ENCODE results near the gene REXO4. TPM values are rescaled to one million over a fixed set of nuclear protein-coding genes. Genes with fewer than 3 reads are reported as not detected.

The REXO4 gene
- total RNA-seq, 1 donor from 2014 or later = 24.4 TPM

DNA sequence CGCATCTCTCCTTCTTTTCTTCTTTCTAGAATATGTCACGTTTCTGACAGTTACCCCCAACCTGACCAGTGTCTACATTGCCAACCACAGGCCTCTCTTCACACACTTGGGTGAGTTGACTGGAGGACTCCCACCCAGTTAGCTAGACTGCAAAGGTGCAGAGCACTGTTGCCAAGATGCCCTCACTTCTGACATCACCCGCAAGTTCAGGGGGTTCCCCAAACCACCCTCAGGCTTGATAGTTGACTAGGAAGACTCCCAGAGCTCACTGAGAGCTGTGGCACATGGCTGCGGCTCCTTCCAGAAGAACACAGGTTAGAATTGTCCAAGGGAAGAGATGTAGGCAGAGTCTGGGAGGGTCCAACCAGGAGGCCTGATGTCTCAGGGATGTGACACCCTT, 21.5 kb upstream of the REXO4 start:
- no peak overlapping the region for H3K4me3 ChIP-seq (ENCODE audit: low read depth, low read length)
- TF ChIP-seq, protein P1, sequence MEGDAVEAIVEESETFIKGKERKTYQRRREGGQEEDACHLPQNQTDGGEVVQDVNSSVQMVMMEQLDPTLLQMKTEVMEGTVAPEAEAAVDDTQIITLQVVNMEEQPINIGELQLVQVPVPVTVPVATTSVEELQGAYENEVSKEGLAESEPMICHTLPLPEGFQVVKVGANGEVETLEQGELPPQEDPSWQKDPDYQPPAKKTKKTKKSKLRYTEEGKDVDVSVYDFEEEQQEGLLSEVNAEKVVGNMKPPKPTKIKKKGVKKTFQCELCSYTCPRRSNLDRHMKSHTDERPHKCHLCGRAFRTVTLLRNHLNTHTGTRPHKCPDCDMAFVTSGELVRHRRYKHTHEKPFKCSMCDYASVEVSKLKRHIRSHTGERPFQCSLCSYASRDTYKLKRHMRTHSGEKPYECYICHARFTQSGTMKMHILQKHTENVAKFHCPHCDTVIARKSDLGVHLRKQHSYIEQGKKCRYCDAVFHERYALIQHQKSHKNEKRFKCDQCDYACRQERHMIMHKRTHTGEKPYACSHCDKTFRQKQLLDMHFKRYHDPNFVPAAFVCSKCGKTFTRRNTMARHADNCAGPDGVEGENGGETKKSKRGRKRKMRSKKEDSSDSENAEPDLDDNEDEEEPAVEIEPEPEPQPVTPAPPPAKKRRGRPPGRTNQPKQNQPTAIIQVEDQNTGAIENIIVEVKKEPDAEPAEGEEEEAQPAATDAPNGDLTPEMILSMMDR (conservative IDR thresholded peaks at IDR 0.05; ENCODE audit: low read depth, low read length) = no peak
- no peak for DNase-seq (ENCODE audit: low read depth)

DNA sequence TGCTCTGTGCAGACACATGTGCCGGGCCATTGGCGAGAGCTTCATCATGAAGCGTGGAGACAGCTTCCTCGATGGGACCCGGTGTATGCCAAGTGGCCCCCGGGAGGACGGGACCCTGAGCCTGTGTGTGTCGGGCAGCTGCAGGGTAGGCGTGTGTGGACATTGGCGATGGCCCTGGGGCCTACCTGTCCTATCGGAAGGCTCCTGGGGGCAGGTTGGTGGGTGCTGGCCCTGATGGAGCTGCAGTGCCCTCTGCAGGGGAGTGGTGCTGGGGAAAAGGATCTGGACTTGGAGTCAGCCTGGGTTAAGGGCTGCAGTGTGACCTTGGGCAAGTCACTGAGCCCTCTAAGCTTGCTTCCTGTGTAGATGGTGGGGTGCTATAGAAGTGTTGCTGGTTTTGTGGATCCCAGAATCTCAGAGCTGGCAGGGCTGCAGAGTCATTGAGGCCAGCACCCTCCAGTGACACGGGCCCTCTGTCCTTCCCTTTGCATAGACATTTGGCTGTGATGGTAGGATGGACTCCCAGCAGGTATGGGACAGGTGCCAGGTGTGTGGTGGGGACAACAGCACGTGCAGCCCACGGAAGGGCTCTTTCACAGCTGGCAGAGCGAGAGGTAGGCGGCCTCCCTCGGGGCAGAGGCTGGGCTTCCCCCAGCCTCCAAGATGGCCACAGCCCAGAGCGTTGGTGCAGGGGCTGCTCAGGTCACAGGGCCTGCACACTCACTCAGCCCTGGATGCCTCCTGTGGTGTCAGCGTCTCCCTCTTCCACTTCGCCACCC, 20.1 kb upstream of the REXO4 start:
- H3K4me3 ChIP-seq (ENCODE audit: low read depth, low read length) = no peak overlapping the region
- no peak for DNase-seq (ENCODE audit: low read depth)
- TF ChIP-seq, protein P1 (conservative IDR thresholded peaks at IDR 0.05; ENCODE audit: low read depth, low read length) = peak; percentile 54

DNA sequence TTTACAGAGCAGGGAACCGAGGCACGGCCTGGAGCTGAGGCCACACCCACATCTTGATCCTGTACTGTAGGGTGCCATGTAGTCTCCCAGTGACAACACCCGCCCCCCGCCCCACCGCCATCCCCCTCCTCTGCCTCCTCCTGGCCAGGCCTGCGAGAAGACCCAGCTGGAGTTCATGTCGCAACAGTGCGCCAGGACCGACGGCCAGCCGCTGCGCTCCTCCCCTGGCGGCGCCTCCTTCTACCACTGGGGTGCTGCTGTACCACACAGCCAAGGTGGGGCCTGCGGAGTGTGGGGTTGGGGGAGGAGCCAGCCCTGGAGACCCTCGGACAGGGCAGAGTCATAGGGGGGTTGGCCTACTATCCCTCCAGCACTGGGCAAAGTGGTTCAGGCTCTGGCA, 18.9 kb upstream of the REXO4 start:
- TF ChIP-seq, protein P1 (conservative IDR thresholded peaks at IDR 0.05; ENCODE audit: low read depth, low read length) = no peak
- no peak overlapping the region for H3K4me3 ChIP-seq (ENCODE audit: low read depth, low read length)
- DNase-seq (ENCODE audit: low read depth) = no peak

DNA sequence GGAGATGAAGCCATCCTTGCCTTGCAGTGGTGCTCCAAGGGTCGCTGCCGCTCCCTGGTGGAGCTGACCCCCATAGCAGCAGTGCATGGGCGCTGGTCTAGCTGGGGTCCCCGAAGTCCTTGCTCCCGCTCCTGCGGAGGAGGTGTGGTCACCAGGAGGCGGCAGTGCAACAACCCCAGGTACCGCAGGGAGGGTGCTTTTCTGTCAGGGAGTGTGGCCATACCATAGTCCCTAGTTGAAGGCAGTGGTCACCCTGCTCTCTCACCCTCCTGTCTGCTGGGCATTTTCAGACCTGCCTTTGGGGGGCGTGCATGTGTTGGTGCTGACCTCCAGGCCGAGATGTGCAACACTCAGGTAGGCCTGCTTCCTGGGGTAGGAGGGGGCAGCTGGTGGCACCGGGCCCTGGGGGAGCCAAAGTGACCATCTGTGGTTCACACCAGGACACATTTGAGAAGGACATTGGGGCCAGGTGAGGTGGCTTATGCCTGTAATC, 15.6 kb upstream of the REXO4 start:
- no peak for DNase-seq (ENCODE audit: low read depth)
- TF ChIP-seq, protein P1 (conservative IDR thresholded peaks at IDR 0.05; ENCODE audit: low read depth, low read length) = no peak
- H3K4me3 ChIP-seq (ENCODE audit: low read depth, low read length) = no peak overlapping the region

DNA sequence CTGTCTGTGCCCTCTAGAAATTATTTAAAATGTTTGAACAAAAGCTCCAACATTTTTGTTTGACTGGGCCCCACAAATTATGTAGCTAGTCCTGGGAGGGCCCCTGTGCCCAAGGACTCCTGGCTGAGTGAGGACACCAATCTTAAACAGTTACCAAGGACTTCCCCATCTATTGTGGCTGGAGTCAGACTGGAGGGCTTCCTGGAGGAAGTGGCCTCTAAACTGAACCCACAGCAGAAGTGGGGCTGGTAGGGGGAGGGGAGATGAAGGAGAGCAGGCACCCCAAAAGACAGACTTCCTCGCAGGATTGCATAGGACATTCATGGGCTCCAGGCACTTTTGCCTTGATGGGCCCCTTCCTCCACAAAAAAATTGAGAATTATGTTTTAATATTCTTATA, 12.4 kb upstream of the REXO4 start:
- TF ChIP-seq, protein P1 (conservative IDR thresholded peaks at IDR 0.05; ENCODE audit: low read depth, low read length) = no peak
- DNase-seq (ENCODE audit: low read depth) = no peak
- no peak overlapping the region for H3K4me3 ChIP-seq (ENCODE audit: low read depth, low read length)

DNA sequence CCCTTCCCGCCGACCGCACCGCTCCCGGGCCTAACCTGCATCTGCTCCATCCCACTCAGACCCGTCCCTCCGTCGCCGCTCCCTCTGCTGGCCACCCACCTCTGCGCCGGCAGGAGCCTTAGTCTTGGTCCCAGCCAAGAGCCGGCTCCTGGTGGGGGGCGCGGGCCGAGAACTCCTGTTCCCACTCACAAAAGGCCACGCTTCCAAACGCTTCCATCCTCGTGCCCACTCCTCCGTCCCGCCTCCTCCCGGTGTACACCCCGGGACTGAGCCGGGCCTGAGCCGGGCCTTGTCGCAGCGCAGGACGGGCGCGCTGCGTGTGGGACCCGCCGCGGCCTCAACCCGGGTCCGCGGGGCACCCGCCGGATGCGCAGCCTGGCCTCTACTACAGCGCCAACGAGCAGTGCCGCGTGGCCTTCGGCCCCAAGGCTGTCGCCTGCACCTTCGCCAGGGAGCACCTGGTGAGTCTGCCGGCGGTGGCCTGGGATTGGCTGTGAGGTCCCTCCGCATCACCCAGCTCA, 11.9 kb upstream of the REXO4 start:
- no peak for DNase-seq (ENCODE audit: low read depth)
- H3K4me3 ChIP-seq (ENCODE audit: low read depth, low read length) = no peak overlapping the region
- TF ChIP-seq, protein P1 (conservative IDR thresholded peaks at IDR 0.05; ENCODE audit: low read depth, low read length) = no peak

DNA sequence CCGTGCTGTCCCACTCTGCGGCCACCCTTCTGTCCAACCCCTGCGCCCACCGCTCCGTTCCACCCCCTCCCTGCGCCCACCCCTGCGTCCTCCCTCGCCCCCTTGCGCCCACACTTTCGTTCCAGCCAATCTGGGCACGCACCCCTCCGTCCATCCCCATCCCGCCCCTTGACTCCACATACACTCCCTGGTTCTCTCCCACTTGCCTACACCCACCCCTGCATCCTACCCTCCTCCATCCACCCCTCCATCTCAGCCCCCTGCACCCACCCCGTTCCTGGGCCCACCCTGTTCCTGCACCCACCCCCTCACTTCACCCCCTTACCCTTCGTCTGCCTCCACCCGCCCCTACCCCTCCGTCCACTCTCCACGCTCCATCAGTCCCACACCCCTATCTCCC, 11.4 kb upstream of the REXO4 start:
- TF ChIP-seq, protein P1 (conservative IDR thresholded peaks at IDR 0.05; ENCODE audit: low read depth, low read length) = no peak
- DNase-seq (ENCODE audit: low read depth) = no peak
- no peak overlapping the region for H3K4me3 ChIP-seq (ENCODE audit: low read depth, low read length)
